SK-N-SH treated with all-trans-retinoic acid at 6 μM for 48 hours (cell line): ENCODE data around the gene RAD54L.

Source experiments
- ARNTL ChIP-seq: fragments of 450-650 bp; formaldehyde crosslinking; IDR thresholded peaks from 2 replicates; pipeline ENCODE4 v1.5.0; 2020; ENCODE audit warnings: low read depth, mild to moderate bottlenecking, moderate library complexity, borderline replicate concordance
- CSDC2 ChIP-seq: fragments of 250-450 bp; sonication (Bioruptor Pico); IDR thresholded peaks from 2 replicates; pipeline ENCODE4 v1.5.0; 2020; ENCODE audit warnings: mild to moderate bottlenecking, moderate library complexity
- CSRNP3 ChIP-seq: fragments of 250-450 bp; sonication (Bioruptor Pico); IDR thresholded peaks from 2 replicates; pipeline ENCODE4 v1.5.1; 2021; ENCODE audit warnings: mild to moderate bottlenecking, moderate library complexity
- PATZ1 ChIP-seq: fragments of 250-450 bp; sonication (Bioruptor Pico); IDR thresholded peaks from 2 replicates; pipeline ENCODE4 v1.8.0; 2020; ENCODE audit warnings: mild to moderate bottlenecking, moderate library complexity, borderline replicate concordance
- SNAI2 ChIP-seq: fragments of 250-450 bp; sonication (Bioruptor Pico); IDR thresholded peaks from 2 replicates; pipeline ENCODE4 v1.5.0; 2020; ENCODE audit warnings: mild to moderate bottlenecking, moderate library complexity
- ZFP30 ChIP-seq: fragments of 450-650 bp; formaldehyde crosslinking; IDR thresholded peaks from 2 replicates; pipeline ENCODE4 v1.5.0; 2022; ENCODE audit warnings: mild to moderate bottlenecking, moderate library complexity
- ZNF70 ChIP-seq: fragments of 450-650 bp; formaldehyde crosslinking; IDR thresholded peaks from 2 replicates; pipeline ENCODE4 v1.5.0; 2020; ENCODE audit warnings: mild to moderate bottlenecking, moderate library complexity

GRCh38 chr1:46246548-46247435, 771 bp upstream of the RAD54L start:
- TF ChIP-seq CSRNP3 (CRISPR knock-in tag) (no peak), PATZ1 (CRISPR knock-in tag) (no peak), ZNF70 (no peak), CSDC2 (CRISPR knock-in tag) (no peak), ARNTL (CRISPR knock-in tag) (no peak), ZFP30 (CRISPR knock-in tag) (no peak), SNAI2 (CRISPR knock-in tag) (no peak)
